Tibial nerve (tissue), 4 donors: ENCODE measurements around the gene KLF13.

Source experiments
- CTCF ChIP-seq, 5 experiments: fragments of 200-600 bp in 3 of 5; fragments of 450-650 bp in 2 of 5; sonication (generic) in 3 of 5; IDR thresholded peaks; one replicate each; pipeline ENCODE4 v1.5.1; 2016 to 2019; ENCODE audit warnings: antibody characterized with exemption in 5 of 5, mild to moderate bottlenecking in 3 of 5, moderate library complexity in 2 of 5
- EP300 ChIP-seq, 2 donors: sonication (generic); formaldehyde crosslinking; IDR thresholded peaks; one replicate each; pipeline ENCODE4 v1.6.1; 2017; ENCODE audit warnings: antibody characterized with exemption in 2 of 2, mild to moderate bottlenecking in 1 of 2
- POLR2A ChIP-seq, 2 donors: fragments of 450-650 bp; IDR thresholded peaks; one replicate each; pipeline ENCODE4 v1.6.1; 2017; ENCODE audit warnings: antibody characterized with exemption in 2 of 2, mild to moderate bottlenecking in 2 of 2, moderate library complexity in 2 of 2

DNA sequence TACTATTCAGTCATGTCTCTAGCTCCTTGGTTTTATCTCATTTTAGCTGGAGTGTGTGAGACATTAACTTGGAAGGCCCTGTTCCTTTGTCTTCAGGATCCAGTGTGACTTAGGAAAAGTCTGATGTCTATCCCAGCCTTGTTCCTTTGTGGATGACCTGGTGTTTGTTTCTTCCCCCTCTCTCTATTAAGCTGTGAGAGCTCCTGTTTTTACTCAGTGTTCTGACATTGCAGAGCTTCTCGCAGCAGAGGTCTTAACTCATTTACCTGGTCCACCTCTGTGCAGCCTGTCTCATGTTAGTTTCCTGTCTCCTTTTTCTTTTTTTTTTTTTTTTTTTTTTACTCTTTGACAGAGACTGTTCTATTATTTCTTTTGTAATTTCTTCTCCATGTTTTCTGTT, 43.1 kb downstream of the KLF13 start:
- TF ChIP-seq CTCF (IDR thresholded peaks at IDR 0.05) (no peak), POLR2A (IDR thresholded peaks at IDR 0.05) (no peak), EP300 (IDR thresholded peaks at IDR 0.05) (no peak)
